ENCODE results near the gene SLC5A2. TPM values are rescaled to one million over a fixed set of nuclear protein-coding genes. Genes with fewer than 3 reads are reported as not detected.
"Not testable (repeated sequence)": the region's sequence is repeated elsewhere in the genome, so short reads cannot be mapped to it uniquely, and the experiment has no call there.

SLC5A2 gene
- polyA plus RNA-seq, 1 donor: 6.2 TPM

GRCh38 chr16:31475946-31476302, 7.0 kb upstream of the SLC5A2 start:
- no peak for DNase-seq (ENCODE audit: low read depth)

- DNase-seq (ENCODE audit: low read depth): no peak
Observed at GRCh38 chr16:31476303-31477219, 6.4 kb upstream of the SLC5A2 start.

GRCh38 chr16:31477220-31478216, 5.4 kb upstream of the SLC5A2 start:
- DNase-seq (ENCODE audit: low read depth): no peak

- no peak for DNase-seq (ENCODE audit: low read depth)
Observed at GRCh38 chr16:31478956-31479355, 4.0 kb upstream of the SLC5A2 start.

- no peak for DNase-seq (ENCODE audit: low read depth)
Observed at GRCh38 chr16:31479751-31480150, 3.2 kb upstream of the SLC5A2 start.

- DNase-seq (ENCODE audit: low read depth): no peak
Observed at GRCh38 chr16:31480851-31481536, 1.9 kb upstream of the SLC5A2 start.

- DNase-seq (ENCODE audit: low read depth): not testable (repeated sequence)
Observed at GRCh38 chr16:31484048-31484447, 1.1 kb downstream of the SLC5A2 start.

- no peak for DNase-seq (ENCODE audit: low read depth)
Observed at GRCh38 chr16:31484491-31485171, 1.7 kb downstream of the SLC5A2 start.

GRCh38 chr16:31485571-31485970, 2.6 kb downstream of the SLC5A2 start:
- DNase-seq (ENCODE audit: low read depth): no peak

- no peak for DNase-seq (ENCODE audit: low read depth)
Observed at GRCh38 chr16:31486045-31486444, 3.1 kb downstream of the SLC5A2 start.

GRCh38 chr16:31487071-31487719, 4.3 kb downstream of the SLC5A2 start:
- no peak for DNase-seq (ENCODE audit: low read depth)

GRCh38 chr16:31487720-31488467, 5.0 kb downstream of the SLC5A2 start:
- no peak for DNase-seq (ENCODE audit: low read depth)

- no peak for DNase-seq (ENCODE audit: low read depth)
Observed at GRCh38 chr16:31488468-31489297, 5.8 kb downstream of the SLC5A2 start.

- DNase-seq (ENCODE audit: low read depth): no peak
Observed at GRCh38 chr16:31489298-31489564, 6.3 kb downstream of the SLC5A2 start.

GRCh38 chr16:31489616-31490584, 7.0 kb downstream of the SLC5A2 start:
- no peak for DNase-seq (ENCODE audit: low read depth)

GRCh38 chr16:31491778-31492418, 9.0 kb downstream of the SLC5A2 start:
- DNase-seq (ENCODE audit: low read depth): no peak

GRCh38 chr16:31493506-31494125, 10.7 kb downstream of the SLC5A2 start:
- no peak for DNase-seq (ENCODE audit: low read depth)

Measured in forelimb muscle (tissue), 1 donor.